Measurements from ENCODE around the gene FPR3.

DNA sequence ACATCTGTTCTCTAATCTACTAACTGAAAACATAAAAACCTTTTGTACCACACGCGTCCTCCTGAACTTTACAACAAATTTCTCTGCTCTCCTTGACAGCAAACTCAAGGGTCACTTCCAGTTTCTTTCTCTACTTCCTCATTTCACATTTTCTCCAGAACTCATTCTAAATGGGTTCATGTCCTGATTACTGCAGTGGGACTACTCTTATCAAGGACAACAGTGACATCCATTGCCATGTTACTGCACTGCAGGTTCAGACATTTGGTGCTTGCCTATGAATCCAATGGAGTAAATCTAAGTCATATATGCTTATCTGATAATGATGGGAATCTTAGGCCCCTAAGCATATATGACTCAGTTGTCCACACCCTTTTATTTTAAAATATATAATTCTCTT is 35.3 kb downstream of the FPR3 start:
- TF ChIP-seq CTCF (IDR thresholded peaks at IDR 0.05 in 8 of 11, conservative IDR thresholded peaks at IDR 0.05 in 3 of 11) (peak in 9 of 11 experiments; percentile 19 to 65 (median 46)), POLR2AphosphoS5 (IDR thresholded peaks at IDR 0.05) (peak in 1 of 3 donors; percentile 16)
